ENCODE results near the gene MYEOV. TPM values are rescaled to one million over a fixed set of nuclear protein-coding genes. Genes with fewer than 3 reads are reported as not detected.

The MYEOV gene
- total RNA-seq, 1 experiment from 2014 or later, result 1.1 TPM

DNA sequence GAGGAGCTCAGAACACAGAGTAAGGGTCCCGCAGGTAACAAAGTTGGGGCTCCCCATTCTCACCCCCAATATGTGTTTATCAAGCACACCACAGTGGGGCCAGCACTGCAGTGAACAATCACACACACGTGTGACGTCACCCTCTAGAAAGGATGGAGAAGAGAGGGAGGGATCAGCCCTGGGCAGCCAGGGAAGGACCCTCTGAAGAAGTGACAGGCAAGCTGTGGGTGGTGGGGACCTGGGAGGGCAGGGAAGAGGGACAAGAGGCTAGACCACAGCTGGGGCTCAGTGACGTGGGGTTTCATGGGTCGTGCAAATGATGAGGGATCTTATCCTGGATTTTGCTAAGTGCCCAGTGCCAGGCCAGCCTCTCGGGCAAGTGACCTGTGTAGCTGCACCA, 28.7 kb upstream of the MYEOV start:
- DNase-seq (ENCODE audit: low read depth), result no peak

DNA sequence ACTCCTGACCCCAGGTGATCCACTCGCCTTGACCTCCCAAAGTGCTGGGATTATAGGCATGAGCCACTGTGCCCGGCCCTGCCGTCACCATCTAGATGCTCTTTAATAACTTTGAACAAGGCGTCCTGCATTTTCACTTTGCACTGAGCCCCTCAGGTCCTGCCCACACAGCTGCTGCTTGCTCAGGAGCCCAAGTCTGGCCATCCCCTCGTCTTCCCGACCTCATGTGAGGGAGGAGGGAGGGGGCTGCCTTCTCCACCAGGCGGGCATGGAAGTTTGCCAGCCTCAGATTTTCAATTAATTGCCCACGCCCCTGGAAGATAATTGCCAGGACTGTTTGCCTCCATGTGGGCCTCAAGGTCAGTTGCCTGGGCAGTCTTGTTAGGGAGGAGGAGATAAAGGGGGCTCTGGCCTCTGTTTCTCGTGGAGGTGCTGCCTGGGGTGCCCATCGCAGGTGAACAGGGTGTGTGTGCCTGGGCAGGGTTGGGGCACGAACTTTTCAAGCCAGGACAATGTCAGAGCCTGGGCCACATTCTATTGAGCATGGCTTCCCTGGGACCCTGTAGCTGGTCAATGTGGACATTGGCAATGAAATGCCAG, 27.9 kb upstream of the MYEOV start:
- DNase-seq (ENCODE audit: low read depth), result no peak

DNA sequence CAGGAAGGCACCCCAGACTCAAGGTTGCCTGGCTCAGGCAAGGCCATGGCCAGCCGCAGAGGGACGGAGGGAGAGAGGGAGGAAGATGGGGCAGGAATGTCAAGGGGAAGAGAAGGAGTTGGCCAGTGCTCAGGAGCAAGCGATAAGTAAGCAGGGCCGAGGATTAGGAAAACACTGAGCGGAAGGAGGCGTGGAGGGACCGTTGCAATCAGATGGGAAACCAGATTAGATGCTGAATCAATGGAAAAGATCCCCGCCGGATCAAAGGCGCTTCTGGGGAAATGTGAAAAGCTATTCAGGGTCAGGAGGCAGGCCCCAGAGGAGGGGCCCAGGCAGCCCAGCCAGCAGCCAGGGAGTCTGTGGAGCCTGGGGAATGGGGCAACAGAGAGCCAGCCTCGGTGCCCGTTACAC, 26.6 kb upstream of the MYEOV start:
- no peak for DNase-seq (ENCODE audit: low read depth)

DNA sequence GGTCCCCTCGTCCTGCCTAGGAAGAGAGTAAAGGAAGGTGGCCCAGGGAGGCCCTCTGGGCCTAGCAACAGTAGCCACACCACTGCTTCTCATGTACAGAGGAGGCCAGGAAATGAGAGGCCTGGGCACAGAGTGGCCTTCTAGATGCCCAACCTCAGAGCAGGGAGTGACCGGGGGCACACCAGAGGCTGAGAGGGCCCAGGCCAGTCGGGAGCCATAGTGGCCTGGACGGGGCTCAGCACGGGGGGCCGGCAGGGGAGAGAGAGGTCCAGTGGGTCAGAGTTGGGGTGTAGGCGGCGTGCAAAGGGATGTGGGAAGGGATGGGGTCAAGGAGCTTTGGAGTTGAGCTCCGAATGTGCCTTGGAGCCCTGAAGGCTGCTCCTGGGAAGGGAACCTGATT, 25.0 kb upstream of the MYEOV start:
- DNase-seq (ENCODE audit: low read depth), result no peak

DNA sequence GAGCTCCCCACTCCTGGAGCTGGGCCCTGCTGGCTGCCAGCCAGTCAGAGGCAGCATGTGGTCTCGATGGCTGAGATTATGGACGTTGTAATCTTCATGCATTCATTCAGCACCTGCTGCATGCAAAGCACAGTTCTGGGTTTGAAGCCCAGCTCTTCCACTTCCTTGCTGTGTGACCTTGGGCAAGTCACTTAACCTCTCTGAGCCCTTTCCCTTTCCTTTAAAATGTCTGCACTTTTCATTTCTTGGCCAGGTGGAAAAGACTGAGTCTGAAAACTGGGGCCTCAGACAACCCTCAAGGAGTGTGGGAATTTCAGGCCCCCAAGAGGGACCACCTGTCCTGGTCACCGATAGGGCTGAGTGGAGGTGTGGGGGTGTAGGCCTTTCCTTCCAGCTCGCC, 24.6 kb upstream of the MYEOV start:
- no peak for DNase-seq (ENCODE audit: low read depth)

DNA sequence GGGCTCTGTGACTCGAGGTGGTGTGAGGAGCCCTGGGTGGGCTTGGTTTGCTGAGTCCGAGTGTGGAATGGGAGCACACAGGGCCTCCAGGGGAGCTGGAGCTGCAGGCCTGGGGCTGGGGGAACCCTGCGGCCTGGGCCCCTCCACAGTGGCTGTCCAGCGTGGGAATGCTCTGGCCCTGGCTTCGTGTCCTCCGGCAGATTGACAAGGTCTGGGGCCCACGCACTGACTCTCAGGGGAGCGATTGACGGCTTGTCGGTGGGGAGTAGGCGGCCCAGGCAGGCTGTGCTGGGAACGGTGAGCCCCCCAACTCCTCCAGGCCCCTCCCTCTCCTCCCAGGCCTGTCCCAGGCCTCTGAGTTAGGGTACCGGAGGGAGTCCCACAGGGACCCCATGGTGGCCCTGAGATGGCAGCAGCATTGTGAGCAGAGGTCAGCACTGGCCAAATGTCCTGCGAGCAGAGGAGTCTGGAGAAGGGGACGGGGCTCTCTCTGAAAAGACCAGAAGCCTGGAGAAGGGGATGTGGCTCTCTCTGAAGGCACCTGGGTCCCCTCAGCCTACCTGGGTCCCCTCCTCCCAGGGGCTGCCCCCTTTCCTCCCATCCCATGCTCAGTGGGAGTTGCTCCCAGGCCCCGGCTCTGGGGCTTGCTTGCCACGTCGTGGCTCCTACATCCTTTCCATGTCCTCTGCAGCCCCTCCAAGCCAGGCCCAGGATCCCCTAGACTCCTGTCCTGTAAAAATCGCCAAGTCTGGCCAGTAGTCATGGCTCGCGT, 23.8 kb upstream of the MYEOV start:
- DNase-seq (ENCODE audit: low read depth), result no peak

DNA sequence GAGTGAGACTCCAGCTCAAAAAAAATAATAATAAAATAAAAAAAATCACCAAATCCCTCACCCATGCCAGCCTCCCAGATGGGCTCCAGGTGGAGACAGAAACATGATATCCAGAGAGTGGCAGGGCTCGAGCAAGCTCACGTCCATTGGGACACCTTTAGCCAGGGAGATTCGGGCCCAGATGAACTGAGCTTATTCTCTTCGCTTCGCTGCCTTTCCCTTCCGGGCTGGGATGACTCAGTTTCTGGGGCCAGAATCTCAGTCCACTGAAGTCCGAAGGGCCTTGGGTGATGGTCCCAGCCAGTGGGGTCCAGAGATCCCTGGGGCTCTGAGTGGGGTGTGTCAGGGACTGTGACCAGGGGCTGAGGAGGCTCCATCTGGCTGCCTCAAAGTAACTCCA, 23.0 kb upstream of the MYEOV start:
- DNase-seq (ENCODE audit: low read depth), result no peak

DNA sequence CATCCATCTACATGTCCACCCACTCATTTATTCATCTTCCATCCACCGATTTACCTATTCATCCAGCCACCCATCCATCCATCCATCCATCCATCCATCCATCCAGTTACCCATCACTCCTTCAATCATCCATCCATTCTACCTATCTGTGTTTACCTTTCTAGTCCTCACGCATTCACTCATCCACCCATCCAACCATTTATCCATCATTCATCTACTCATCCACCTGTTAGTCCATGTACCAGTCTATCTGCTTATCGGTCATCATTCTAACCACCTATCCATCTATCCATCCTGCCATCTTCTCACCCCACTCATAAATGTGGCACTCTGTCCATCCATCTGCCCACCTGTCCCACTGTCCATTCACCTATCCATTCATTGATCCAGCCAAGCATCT, 21.9 kb upstream of the MYEOV start:
- DNase-seq (ENCODE audit: low read depth), result no peak

DNA sequence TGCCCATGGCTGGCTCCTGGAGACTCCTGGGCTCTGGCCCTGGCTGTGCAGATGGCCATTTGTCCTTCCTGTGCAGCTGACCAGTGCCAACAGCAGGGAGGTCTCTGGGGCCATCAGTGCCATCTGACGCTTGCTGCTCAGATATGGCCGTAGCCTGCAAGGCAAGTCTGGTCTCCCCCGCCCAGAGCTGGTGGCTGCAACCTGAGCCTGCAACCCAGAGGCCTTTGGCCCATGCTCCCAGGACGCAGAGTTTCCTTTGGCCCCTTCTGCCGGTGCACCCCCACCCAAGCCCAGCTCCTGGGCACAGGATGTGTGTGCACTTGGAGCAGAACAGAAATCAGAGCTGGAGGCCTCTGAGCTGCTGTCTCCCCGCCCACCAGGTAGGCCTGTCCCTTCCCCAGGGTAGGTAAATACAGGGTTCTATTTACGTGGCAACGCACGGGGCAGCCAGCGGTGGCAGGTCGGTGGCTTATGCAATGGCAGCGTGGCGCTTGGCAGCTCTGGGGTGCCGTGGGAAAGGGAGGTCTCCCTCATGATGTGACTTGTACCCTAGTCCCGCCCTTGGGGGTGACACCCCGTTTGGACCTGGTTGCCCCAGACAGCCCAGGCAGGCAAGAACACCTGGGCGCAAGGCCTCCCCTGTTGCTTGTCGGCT, 21.0 kb upstream of the MYEOV start:
- no peak for DNase-seq (ENCODE audit: low read depth)

DNA sequence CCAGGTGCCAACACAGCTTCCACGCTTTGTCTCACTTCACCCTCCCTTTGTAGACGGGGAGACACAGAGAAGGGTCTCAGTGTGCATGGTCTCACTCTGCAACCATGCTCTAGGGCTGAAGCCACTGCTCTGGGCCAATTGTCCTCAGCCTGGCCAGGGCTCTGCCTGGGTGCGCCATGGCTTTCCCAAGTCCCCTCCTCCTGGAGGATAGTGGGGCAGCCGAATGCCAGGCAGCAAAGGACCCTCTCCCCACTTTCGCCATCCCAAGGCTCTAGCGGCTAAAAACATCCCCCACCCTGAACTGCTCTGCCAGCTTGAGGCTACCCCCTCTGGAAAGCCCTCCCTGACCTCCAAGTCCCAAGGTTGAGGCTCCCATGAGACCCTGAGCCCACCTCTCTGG, 20.4 kb upstream of the MYEOV start:
- no peak for DNase-seq (ENCODE audit: low read depth)

DNA sequence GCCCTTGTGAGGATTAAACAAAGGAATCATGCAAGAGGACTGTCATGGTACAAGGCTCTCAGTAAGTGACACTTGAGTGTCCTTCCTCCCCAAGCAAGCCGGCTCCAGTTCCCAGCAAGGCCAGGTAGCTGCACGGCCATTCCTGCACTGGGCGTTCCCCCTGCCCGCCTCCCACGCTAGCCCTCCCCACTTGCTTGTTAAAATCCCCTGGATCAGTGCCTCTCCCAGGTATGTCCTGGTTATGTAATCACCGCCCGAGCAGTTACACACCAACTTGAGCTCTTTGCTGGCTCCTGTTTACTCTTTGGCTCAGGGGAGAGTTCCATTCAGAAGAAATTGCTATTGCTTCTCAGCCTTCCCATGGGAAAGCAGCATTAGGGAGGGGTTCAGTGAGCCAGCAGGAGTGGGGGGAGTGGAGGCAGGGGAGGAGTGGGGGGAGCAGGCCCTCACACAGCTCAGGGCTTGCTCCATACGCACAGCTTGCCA, 19.4 kb upstream of the MYEOV start:
- DNase-seq (ENCODE audit: low read depth), result no peak

DNA sequence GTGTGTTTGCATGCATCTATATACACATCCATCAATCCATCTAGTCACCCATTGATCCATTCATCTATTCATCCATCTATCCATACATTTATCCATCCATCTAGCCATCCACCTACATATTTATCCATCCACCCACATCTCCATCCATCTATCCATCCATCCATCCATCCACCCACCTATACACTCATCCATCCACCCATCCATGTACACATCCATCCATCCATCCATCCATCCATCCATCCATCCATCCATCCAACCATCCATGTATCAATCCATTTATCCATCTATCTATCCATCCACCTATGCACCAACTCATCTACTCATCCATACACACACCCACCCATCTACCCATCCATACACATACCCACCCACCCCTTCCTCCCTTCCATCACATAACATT, 18.8 kb upstream of the MYEOV start:
- no peak for DNase-seq (ENCODE audit: low read depth)

DNA sequence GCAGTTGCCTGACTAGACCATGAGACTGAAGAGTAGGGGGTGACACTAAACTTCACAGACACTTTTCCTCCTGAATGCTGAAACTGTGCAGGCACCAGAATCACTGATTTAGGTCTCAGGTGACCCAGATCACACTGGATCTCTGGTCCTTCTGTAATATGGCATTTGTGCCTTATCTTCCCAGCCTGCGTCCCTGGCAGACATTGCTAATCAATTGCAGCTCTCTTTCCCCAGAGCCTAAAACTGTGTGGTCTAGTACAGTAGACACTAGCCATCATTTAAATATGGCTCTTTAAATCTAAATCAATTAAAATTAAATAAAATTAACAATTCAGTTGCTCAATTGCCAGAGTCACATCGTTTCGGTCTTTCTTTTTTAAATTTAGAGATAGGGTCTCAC, 17.8 kb upstream of the MYEOV start:
- no peak for DNase-seq (ENCODE audit: low read depth)

DNA sequence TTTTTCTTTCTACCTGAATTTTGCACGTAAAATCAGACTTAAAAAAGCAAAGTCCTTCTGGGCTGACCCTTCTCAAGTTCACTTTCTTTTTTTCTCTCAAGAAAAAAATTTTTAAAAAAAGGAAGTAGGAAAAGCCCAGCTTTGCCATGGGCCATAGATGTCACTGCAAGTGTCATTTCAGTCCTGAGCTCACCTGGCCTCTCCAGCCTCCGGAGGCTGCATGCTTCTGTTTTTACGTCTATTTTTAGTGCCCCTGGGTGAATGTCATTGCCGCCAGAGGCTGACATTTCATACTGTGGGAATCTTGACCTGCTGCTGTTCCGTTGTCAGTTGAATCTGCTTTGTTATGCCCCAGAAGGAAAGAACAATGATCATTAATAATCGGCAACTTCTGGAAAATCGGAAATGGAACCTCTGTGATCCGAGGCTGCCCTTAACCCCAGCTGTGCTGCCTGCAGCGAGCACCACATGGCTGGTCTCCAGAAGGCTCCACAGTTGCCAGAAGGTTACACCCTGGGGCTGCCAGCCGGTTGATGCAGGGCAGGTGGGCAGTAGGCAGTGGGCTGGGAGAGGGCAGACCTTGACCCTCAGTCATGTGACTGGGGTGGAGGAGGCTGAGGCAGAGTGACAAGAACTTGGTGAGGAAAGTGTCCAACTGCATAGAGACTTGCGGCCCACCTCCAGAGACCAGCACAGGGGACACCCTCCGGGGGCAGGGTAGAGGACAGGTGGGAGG, 16.7 kb upstream of the MYEOV start:
- DNase-seq (ENCODE audit: low read depth), result no peak

DNA sequence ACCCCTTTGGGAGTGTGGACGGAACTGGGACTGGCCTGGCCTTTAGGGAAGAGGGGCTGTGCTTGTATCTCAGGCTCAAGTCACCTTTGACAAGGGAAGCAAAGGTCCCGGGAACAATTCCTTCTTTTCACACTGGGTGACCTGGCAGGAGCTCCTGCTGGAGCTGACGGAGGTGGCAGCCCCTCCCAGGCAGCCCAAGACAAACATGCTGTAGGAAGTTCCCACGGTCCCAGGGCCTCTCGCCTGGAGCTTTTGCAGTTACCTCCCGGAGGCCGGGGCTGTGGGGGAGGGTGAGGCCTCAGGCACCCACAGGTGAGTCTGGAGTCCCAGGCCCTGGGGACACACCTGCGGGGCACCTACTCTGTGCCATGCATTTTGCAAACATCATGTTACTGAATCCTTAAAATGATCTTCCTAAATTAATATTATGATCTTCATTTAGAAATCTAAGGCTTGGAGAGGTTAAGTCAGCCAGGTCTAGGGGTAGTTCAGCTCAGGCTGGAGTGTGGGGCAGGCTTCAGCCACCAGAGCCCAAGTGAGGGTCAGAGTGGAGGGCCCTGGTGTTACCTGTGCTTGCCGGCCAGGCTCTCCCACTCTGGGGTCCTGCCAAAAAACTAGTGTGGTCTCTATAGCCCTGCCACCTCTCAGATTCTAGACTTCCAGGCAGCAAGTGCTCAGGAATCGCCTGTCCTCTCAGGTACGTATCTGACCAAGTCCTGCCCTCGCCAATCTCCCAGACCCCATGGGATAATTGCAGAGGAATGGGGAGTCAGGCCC, 15.7 kb upstream of the MYEOV start:
- DNase-seq (ENCODE audit: low read depth), result no peak

DNA sequence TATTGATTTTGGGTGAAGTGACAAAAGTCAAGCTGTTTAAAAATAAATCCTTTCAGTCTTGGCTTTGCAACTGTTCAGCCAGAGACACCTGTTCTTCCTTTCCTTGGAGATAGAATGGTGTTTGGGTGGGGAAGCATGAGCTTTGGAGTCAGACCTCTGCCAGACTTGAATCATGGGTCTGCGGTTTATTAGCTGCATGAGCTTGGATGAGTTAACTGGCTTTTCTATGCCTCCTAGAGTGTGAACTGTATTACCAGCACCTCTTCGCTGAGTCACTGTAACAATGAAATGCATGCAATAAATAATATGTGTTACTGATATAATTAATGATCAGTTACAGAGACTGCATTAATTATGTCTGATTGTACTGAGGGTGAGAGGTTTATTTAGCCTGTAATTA, 13.5 kb upstream of the MYEOV start:
- DNase-seq (ENCODE audit: low read depth), result peak; percentile 84

DNA sequence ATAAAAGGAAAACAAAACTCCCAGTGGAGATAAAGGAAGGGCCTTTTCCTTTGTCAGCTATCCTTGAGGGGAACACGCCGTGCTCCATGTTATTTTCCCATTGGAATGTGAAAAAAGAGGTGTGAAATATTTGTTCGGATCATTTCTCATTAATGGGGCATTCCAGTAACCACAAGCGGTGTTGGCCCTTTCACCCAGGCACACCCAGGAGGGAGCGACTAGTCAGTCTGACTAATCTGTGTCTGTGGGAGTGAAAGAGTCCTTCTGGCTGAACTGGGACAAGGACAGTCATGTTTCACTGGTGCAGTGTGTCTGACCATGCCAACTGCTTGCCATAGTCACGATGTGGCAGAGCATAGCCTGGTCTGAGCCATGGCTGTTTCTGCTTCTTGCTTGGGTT, 13.0 kb upstream of the MYEOV start:
- DNase-seq (ENCODE audit: low read depth), result peak; percentile 77

DNA sequence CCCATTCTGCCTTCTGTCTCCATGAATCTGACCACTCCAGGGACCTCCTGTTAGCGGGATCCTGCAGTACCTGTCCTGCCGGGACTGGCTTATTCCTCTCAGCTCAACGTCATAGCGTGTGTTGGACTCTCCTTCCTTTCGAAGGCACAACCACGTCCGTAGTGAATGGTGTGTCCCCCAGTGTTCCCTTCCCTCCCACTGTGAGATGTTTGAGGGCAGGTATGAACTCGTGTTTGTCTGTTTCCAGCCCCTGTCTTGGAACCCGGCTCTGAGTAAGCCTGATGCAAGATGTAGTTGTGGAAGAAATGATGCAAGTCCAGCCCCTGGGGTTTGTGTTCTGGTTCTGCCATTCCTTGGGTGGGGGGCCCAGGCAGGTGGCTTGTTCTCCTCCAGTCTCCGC, 10.5 kb upstream of the MYEOV start:
- DNase-seq (ENCODE audit: low read depth), result no peak

DNA sequence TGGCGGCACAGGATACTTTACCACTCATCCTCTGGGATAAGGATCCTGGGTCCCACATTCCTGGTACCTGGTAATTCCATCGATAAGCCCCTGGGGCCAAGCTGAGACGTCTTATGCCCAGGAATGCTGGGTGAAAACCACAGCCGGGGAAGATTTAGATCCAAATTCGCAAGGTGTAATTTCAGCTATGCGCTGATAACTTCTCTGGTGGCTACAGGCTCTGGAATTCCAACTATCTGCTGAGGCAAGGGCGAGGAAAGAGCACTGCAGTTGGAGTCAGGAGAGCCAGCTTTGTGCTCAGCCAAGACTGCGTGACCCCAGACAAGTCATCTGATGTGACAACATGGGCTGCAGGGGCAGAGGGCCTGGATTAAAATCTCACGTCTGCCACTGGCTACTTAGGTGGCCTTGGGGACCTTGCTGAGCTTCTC, 9.9 kb upstream of the MYEOV start:
- no peak for DNase-seq (ENCODE audit: low read depth)

DNA sequence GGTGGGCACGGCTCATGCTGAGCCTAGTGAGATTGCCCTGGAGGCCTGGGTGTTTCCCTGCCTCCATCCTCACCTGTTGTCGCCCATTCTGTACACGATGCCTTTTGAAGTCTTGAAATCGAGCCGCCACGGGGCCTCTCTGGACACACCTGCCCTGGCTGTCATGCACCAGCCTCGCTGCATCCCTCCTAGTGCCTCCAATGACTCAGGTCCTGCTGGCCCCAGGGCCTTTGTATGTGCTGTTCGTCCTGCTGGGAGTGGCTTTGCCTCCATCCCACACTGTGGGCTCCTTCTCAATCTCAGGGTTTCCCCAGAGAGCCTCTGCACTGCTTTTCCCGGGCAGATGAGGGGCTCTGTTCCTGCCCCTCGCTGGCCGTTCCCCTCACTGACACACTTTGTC, 8.9 kb upstream of the MYEOV start:
- DNase-seq (ENCODE audit: low read depth), result no peak

DNA sequence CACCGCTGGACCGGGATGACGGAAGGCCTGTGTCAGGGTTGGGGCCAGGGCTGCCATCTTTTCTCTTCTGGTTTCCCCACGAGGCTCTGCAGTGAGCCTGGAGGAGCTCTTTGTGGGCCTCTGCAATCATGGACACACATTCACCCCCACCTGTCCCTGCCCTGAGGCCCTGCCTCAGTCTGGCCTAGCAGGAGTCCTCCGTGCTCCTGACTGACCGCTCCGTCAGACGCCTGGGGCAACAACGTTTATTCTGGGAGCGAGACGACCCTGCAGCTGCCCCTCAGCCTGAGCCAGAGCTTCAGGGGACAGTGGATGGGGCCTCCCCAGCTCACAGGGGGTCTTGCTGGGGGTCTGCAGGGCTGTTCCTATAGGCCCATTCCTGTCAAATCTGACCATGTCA, 8.2 kb upstream of the MYEOV start:
- no peak for DNase-seq (ENCODE audit: low read depth)

Measured in HT1080 (cell line).